NCI-H187 treated with DMSO at 0.1 percent for 48 hours (cell line): Measurements from ENCODE around the gene RNFT2.

ENCODE experiments used
- DNase-seq: peaks from one replicate; lab custom pipeline; 2025; lab: John Stamatoyannopoulos, UW

Gene RNFT2, protein sequence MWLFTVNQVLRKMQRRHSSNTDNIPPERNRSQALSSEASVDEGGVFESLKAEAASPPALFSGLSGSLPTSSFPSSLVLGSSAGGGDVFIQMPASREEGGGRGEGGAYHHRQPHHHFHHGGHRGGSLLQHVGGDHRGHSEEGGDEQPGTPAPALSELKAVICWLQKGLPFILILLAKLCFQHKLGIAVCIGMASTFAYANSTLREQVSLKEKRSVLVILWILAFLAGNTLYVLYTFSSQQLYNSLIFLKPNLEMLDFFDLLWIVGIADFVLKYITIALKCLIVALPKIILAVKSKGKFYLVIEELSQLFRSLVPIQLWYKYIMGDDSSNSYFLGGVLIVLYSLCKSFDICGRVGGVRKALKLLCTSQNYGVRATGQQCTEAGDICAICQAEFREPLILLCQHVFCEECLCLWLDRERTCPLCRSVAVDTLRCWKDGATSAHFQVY

DNA sequence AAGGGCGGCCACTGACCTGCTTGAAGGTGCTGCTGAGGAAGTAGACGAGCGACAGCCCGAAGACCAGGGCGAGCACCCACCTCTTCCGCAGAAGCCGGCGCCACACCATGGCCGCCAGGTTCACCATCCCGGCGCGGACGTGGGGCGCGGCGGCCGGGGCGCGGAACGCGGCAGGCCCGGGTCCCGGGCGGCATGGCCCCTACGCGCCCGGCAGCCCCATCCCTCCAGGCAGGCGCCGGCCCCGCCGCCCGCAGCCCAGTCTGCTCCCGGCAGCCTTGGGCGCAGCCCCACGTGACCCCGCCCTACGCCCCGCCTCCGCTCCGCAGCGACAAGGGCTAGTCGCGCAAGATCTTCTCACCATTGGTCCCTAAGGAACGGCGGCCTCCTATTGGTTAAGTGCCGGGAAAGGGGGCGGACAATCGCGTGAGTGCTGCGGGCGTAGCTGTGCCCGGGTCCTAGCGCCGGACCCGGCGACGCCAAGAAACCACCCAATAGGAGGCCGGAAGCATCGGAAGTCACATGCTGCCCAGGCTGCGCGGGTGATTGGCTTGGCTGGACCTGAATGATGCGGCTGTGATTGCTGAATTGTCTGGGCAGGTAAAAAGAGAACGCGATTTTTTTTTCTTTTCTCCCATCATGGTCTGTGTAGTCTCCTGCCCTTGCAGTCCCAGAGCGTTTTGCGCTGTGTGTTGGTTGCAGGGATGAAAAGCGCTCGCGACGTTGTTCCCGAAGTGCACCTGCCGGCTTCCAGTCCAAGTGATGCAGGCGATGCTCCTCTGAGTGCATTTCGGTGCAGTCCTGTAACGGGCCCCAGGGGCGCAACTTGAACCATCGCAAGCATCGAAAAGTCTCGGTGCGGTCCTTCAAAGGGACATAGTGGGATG lies at the start of gene RNFT2, which contains the start of gene SPRING1:
RNFT2 (plus strand) TSS at position 542 of the 884 bp plus-strand sequence. CDS start 2,183 bp downstream, outside the sequence.
SPRING1 (minus strand) TSS at position 296 of the 884 bp plus-strand sequence; CDS start at position 127, 169 bp downstream.
- peak; percentile 99 for DNase-seq

DNA sequence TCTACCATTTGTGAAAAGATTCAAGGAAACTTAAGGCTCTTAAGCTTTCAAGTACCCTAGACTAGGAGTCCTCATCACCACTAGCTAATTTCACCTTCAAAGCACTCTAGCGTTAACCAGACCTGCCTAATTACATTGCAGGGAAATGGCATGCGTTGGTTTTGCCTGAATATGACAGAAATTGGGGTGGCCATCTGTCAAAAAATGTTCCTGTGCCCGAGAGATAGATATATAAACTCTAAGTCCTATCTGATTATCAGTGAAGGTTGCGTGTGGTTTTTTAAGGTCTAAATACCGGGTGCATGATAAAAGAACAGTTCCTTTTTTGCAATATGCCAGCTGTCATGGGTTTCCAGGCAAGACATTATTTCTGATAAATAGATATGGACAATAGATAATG lies 48.6 kb upstream of the RNFT2 start:
- no peak for DNase-seq

DNA sequence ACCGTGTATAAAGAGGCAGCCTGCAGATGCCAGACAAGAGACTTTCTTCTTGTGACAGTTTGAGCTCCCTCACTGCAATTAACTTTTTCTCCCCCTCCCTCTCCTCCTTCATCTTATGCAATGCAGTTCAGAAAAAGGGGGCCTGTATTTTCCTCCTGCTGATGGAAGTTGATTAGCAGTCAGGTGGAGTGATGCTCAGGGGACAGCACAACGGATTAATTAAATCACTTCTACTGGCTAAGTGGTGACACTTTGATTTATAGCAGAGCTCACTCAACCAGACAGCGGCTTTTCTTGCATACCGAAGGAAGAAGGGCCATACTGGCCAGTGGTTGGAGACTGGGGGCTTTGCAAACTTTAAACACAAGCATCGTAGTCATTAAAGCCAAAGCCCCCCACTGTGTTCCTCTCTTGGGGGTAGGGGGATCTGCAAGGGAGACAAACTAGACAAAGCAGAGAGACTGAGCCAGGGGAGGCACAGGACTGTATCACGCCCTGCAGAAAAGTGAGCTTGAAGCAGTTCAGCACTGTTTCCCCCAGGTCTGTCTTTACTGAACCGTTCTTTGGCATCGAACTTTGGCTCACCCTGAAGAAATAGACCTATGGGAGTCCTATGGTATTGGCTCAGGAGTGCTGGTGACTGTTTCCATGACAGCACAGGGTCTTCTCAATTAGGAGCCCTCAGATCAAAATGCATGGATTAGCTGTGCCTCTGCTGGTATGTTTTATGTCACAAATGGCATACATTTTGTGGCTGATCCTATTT lies 48.0 kb upstream of the RNFT2 start:
- no peak for DNase-seq

DNA sequence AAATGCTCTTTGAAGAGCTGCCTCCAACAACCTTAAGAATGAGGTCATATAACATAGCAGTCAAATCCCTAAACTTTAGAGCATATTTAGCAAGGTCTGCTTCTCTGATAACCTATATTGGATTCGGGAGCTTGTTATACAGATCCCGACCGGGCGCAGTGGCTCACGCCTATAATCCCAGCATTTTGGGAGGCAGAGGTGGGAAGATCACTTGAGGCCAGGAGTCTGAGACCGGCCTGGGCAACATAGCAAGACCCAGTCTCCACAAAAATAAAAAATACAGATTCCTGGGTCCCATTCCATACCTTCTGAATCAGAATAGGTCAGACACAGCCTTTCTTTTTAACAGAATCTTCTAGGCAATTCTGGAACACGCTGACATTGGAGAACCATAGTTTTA lies 46.9 kb upstream of the RNFT2 start:
- no peak for DNase-seq

DNA sequence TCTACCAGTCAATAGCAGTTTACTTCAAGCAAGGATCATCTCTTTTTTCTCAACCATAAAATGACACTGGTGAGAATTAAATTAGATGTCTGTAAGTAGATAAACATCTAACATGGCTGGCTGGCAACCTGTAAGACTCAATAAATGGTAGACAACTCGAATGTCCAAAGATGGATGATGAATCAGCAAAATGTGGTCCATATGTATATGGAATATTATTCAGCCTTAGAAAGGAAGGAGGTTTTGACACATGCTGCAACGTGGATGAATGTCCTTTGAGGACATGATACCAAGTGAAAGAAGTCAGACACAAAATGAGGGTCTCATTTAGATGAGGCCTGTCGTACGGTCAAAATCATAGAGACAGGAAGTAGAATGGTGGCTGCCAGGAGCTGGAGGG lies 46.5 kb upstream of the RNFT2 start:
- no peak for DNase-seq

DNA sequence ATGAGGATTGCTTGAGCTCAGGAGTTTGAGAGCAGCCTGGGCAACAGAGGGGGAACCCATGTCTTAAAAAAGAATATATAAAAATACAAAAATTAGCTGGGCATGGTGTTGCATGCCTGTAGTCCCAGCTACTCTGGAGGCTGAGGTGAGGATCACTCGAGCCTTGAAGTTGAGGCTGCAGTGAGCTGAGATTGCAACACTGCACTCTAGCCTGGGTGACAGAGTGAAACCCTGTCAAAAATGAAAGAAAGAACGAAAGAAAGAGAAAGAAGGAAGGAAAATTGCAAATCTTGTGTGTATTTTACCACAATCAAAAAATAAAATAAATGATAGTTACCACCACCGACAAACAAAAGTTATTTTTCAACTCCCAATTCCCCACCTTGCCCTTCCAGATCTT lies 45.5 kb upstream of the RNFT2 start:
- no peak for DNase-seq

DNA sequence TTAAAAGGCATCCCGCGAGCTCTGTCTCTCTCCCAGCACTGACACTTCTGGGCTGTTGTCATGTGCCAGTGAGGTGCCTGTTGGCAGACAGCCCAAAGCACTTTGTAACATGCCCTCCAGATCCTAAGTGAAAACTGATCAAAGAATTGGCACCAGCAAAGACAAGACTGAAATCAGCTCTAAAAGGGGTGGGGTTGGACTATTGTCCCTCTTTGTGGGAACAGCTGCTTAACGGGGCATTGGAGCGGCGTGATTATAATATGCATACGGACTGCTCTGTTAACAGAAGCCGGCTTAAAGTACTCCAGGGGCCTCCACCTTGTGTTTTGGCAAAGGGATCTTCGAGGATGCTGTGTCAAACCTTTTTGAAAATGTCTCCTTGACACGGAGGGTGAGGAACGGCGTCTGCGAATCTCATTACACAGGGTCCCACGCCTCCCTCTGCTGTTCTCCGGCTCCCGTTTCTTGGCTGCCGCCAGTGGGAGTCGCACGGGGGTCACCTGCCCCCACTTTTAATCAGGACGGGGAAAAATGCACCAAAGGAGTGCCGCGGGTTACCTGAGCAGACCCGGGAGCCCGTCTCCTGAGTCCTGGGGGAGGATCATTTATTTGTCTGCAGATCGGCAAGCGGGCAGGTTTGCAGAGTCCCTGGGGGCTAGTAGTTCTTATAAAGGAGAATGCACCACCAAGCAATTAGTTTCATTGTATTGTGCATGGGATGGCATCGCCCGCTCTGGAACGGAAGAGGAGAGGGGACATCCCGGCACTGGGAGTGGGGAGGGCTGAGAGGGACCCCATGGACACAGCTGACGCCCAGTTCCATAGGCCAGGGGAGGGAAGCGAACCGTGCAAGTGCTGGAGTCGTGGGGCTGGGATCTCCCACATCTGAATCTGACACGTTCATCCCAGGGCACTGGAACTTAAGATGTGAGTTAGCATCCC lies 44.6 kb upstream of the RNFT2 start:
- peak; percentile 64 for DNase-seq

DNA sequence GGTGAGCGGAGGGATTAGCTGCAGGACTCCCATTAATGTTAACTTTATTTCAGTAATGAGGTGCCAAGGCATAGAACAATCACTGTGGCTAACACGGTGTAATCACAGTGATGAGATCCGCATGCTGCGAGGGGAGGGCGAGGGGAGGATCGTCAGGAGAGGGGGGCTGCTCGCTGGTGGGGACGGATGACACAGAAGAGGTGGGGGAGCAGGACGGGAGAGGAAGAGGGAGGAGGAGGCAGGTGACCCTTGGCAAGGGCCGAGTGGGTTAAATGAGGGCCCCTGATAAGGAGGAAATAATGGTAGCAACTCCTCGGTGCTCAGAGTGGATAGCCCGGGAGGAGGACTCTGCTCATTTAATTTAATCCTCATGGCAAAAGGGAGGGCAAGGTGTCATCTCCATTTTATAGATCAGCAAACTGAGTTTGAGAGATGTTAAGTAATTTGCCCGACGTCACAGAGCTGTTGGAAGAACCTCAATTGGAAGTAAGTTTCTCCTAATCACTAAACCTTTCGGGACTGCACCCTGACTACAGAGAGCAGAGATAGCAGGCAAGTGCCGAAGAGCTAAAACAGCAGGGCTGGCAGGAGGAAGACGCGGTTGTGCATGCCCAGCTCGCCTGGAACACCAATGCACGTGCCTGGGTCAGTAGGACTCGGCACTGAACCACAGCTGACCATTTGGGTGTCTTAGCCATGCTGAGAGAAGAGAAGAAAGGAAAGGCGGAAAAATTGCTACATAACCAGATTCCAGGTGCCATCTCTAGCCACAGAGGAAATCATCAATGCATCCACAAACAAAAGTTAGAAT lies 43.3 kb upstream of the RNFT2 start:
- no peak for DNase-seq

DNA sequence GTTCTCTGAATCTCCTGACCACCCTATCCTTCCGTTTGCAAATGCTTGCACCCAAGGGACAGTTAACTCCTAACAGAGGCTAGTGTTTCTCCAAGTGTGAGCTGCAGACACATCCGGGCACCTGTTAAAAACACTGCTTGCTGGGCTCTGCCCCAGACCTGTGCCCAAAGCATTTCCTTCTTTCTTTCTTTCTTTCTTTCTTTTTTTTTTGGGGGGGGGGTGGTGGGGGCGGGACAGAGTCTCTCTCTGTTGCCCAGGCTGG lies 42.7 kb upstream of the RNFT2 start:
- DNase-seq: no peak

DNA sequence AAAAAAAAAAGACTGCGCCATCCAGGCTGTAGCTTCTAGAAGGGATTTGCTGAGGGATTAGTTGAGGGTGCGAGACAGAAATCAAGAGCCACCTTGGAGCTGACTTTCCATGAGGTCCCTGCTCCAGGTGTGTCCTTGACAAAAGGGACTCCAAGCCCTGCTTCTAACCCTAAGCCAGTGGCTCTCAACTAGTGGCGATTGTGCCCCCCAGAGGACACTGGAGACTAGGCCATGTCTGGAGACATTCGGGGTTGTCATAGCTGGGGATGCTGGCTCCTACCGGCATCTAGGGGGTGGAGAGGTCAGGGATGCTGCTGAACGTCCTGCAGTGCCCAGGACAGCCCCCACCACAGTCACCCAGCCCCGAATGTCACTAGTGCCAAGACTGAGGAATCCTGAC lies 40.8 kb upstream of the RNFT2 start:
- DNase-seq: no peak

DNA sequence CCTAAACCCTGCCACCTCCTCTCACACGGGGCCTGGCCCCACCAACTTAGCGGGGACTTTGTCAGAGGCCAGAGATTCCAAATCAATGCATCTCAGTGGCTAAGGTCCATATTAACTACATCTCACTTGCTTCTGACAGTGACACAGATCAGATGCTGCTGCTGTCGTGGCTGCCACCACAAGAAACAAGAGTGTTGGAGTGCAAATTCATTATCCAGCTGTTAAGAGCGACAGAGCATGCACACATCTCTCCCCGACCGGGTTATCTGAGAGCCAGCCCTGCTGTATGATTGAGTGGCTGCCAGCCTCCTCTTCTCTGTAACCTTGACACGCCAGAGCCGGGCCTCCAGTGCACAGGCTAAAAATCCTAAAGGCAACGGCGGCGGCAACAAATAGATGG lies 40.4 kb upstream of the RNFT2 start:
- DNase-seq: no peak

DNA sequence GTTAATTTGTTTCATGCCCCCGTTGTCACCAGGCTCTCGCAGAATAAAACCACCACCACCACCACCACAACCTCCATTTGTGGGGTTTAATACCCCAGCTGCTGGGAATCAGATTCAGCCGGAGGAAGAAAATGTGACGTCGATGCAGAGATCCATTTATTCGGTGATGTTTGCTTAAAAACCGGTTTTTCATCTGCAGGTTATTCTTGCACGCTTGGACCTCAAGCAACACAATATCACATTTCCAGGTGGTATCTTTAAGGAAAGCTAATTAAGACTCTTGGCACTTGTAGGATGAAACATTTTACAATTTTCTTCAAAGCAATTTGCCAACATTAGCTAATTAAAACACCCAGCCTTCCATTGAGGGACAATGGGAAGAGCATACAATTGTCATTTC lies 40.0 kb upstream of the RNFT2 start:
- DNase-seq: no peak

DNA sequence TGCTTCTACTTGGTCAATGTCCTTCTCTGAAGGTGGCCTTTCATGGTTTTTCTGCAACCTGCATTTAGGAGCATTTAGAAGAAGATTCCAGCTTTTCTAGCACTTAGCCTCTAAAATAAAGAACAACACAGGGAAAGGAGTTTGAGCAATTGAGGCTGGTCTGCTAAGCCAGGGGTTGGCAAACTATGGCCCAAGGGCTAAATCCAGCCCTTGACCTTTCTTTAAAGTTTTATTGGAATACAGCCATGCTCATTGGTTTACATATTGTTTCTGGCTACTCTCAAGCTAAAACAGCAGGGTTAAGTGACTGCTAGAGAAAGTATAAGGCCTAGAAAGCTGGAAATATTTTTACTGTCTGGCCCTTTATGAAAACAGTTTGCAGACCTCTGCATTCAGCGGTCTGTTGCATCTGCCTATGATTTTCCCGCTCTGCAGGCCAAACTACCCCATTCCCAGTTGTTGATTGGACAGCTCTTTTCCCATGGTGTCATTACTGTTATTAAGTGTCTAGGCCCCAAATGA lies 39.5 kb upstream of the RNFT2 start:
- DNase-seq: no peak

DNA sequence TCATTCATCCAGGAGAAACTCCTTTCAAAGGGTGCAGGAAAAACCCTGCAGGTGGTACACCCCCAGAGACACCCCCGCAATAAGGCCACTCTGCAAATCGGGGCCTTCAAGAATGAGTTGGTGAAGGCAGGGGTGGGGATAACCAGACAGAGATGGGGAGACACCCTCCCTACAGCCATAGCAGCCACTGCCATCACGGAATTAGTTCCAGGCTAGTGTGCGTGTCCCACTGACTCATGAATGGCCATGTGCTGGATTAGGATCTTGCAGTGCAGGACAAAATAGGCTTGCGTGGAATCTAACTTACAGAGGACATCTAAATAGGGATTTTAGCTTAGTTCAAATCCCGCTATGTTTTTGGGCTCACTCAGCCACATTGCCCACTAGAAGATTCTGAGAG lies 38.0 kb upstream of the RNFT2 start:
- no peak for DNase-seq

DNA sequence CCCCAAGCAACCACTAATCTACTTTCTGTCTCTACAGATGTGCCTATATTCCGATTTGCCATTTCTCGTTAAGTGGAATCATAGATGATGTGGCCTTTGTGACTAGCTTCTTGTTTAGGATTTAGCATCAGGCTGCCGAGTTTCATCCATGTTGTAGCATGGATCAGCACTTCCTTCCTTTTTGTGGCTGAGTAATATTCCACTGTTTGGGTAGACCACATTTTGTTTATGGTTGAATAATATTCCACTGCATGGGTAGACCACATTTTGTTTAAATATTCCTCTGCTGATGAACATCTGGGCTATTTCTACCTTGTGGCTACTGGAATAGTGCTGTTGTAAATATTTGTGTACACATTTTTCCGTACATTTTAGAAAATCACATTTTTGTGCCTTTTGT lies 36.7 kb upstream of the RNFT2 start:
- DNase-seq: no peak

DNA sequence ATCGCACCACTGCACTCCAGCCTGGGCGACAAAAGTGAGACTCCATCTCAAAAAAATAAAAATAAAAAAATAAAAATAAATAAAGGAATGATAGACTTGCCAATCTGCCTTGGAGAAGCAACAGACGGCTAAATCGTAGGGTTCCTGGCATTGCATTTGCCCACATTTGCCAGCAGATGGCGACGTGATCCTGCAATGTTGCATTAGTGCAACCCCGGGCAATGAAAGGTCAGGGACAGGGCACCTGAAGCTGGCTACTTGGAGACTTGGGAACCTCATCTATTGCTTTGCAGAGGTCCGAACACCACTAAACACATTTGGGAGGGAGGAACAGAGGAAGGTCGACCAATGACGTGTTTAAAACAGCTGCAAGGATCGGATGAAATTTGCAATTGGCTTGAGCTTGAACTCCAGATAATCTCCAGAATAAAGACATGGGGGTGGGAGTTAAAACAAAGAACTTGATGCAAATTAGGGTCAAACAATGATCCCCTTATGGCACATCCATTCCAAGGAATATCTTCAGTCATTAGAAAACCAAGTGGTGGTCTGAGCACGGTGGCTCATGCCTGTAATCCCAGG lies 34.8 kb upstream of the RNFT2 start:
- DNase-seq: no peak

DNA sequence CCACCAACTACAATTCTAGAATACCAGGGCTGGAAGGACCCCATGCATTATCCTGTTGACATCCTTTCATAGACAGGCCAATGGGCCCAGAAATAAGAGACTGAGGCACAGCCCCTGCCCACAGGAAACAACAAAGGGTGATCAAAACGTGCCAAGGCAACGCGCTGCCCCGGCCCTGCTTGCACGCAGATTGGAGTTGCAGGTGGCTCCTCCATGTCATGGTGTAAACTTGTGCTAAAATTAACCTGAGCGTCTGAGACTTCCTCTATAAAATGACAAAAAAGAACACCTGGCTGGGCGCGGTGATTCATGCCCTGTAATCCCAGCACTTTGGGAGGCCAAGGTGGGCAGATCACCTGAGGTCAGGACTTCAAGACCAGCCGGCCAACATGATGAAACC lies 30.4 kb upstream of the RNFT2 start:
- no peak for DNase-seq

DNA sequence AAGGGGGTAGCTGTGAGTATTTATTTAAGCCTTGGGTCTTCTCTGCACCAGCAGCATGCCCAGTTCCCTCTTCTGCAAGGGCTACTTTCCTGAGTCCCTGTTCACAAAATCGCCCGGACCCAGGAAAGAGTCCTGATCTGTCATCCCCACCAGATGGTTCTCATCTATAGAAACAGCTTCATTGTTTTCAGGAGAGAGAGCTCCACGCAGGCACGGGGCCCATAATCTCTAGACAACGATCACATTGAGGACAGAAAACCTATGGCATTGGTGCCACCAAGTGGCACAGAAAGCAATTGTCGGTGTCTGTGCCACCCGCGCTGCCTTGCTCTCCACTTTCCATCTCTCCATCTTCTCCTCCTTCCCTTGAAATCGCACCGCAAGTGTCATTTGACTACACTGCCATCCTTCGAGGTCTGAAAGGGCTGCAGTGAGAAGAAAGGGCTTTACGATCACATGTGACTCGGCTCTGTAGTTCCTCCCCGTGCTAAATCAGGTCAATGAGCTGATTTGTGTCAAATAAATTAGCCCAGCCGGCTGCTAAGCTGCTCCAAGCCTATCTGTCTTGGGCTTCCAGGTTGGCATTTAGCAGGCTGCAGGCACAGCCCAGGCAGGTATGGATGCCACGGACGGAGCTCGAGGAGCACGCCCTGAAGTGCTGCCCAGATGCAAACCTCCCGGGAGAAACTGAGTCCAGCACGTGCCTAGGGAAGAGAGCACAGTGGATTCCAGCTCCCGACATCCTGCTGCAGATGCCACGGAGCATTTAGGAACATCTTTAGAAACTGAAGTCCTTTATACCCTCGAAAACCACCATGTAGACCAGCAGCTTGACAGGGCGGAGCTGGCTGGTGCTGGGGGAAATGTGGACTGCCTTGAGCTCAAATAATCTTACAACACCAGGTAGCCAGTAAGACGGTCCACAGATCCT lies 29.0 kb upstream of the RNFT2 start:
- peak; percentile 63 for DNase-seq

DNA sequence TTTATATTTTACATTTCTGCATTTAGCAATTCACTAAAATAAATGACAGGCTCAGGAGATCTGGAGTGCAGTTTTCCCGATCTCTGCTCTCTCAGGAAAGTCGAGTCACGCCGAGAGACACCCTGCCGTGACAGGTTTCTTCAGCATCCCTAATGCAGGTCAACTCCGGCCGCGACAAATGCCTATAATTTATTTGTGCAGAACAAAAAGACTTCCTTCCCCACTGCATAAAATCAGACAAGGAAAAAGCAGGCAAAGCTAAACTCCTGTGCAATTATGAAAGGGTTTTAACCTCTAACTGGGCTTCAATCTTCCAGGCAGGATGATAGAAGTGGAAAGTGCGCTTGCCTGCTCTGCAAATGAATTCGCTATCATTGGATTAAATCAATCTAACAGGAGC lies 28.3 kb upstream of the RNFT2 start:
- no peak for DNase-seq
